Mucosa of rectum (tissue), 2 donors: ENCODE results near the gene TRIM38.
"Not testable (repeated sequence)": the region's sequence is repeated elsewhere in the genome, so short reads cannot be mapped to it uniquely, and the experiment has no call there.

Experiments used
- H3K27ac ChIP-seq, 2 donors: one replicate each; pipeline ENCODE4 v1.7.0; 2013; ENCODE audit warnings: inconsistent platforms in 2 of 2, low read depth in 2 of 2, low read length in 2 of 2
- H3K27me3 ChIP-seq, 2 donors: one replicate each; pipeline ENCODE4 v1.7.0; 2013; ENCODE audit warnings: low read length in 2 of 2; ENCODE audit not compliant: control insufficient read depth in 2 of 2, insufficient read depth in 2 of 2
- H3K36me3 ChIP-seq, 2 donors: one replicate each; pipeline ENCODE4 v1.7.0; 2013; ENCODE audit warnings: low read length in 2 of 2; ENCODE audit not compliant: control insufficient read depth in 2 of 2, insufficient read depth in 2 of 2
- H3K4me1 ChIP-seq, 2 donors: one replicate each; pipeline ENCODE4 v1.7.0; 2013; ENCODE audit warnings: low read length in 2 of 2, mild to moderate bottlenecking in 1 of 2; ENCODE audit not compliant: control insufficient read depth in 2 of 2, insufficient read depth in 2 of 2
- H3K4me3 ChIP-seq, 2 donors: one replicate each; pipeline ENCODE4 v1.7.0; 2013; ENCODE audit warnings: low read length in 2 of 2
- H3K9ac ChIP-seq, 2 donors: one replicate each; pipeline ENCODE4 v1.7.0; 2013; ENCODE audit warnings: low read length in 2 of 2, low read depth in 1 of 2, mild to moderate bottlenecking in 1 of 2
- H3K9me3 ChIP-seq, 2 donors: one replicate each; pipeline ENCODE4 v1.7.0; 2013; ENCODE audit warnings: low read length in 2 of 2; ENCODE audit not compliant: control insufficient read depth in 2 of 2
- donor health status: healthy.
- donor health status: Normal muscosa, but diverticular disease.

Gene TRIM38

GRCh38 chr6:25927178-25927577 is 35.4 kb upstream of the TRIM38 start:
- H3K4me3 ChIP-seq, result no peak overlapping the region
- no peak overlapping the region for H3K9ac ChIP-seq
- no peaks in the 10 kb centered on the region for H3K27me3 ChIP-seq
- no peaks in the 10 kb centered on the region for H3K4me1 ChIP-seq
- no peaks in the 10 kb centered on the region for H3K36me3 ChIP-seq
- H3K27ac ChIP-seq, result no peak overlapping the region
- H3K9me3 ChIP-seq, result no peaks in the 10 kb centered on the region

- H3K9ac ChIP-seq, result no peak overlapping the region
- H3K27ac ChIP-seq, result no peak overlapping the region
- no peaks in the 10 kb centered on the region for H3K4me1 ChIP-seq
- no peaks in the 10 kb centered on the region for H3K9me3 ChIP-seq
- no peak overlapping the region for H3K4me3 ChIP-seq
- no peaks in the 10 kb centered on the region for H3K27me3 ChIP-seq
- no peaks in the 10 kb centered on the region for H3K36me3 ChIP-seq
These were observed 34.8 kb upstream of the TRIM38 start for GRCh38 chr6:25927756-25928216.

- H3K27ac ChIP-seq, result no peak overlapping the region
- H3K4me3 ChIP-seq, result no peak overlapping the region
- no peak overlapping the region for H3K9ac ChIP-seq
- no peaks in the 10 kb centered on the region for H3K4me1 ChIP-seq
- H3K36me3 ChIP-seq, result no peaks in the 10 kb centered on the region
- H3K9me3 ChIP-seq, result no peaks in the 10 kb centered on the region
- no peaks in the 10 kb centered on the region for H3K27me3 ChIP-seq
These were observed 33.9 kb upstream of the TRIM38 start for GRCh38 chr6:25928562-25929324.

- H3K4me1 ChIP-seq, H3K27ac ChIP-seq, H3K4me3 ChIP-seq, H3K27me3 ChIP-seq, H3K9ac ChIP-seq, H3K36me3 ChIP-seq, H3K9me3 ChIP-seq: not testable (repeated sequence)
These were observed 32.8 kb upstream of the TRIM38 start for GRCh38 chr6:25929785-25930184.

GRCh38 chr6:25930532-25931410 is 31.8 kb upstream of the TRIM38 start, which contains the start of gene SLC17A2:
TSS of gene SLC17A2 (minus strand) at chr6:25930691. CDS start at chr6:25925796, 4,895 bp downstream.
- Histone ChIP-seq H3K9me3 (no peaks in the 10 kb centered on the region), H3K36me3 (no peaks in the 10 kb centered on the region), H3K4me3 (no peak within 1 kb of the TSS), H3K9ac (no peak within 1 kb of the TSS), H3K27ac (no peak within 1 kb of the TSS), H3K4me1 (no peaks in the 10 kb centered on the region), H3K27me3 (no peaks in the 10 kb centered on the region)

GRCh38 chr6:25931411-25931709 is 31.2 kb upstream of the TRIM38 start:
- Histone ChIP-seq H3K9ac (no peak overlapping the region), H3K4me1 (no peaks in the 10 kb centered on the region), H3K27ac (no peak overlapping the region), H3K36me3 (no peaks in the 10 kb centered on the region), H3K9me3 (no peaks in the 10 kb centered on the region), H3K27me3 (no peaks in the 10 kb centered on the region), H3K4me3 (no peak overlapping the region)

- H3K36me3 ChIP-seq, result no peaks in the 10 kb centered on the region
- H3K9ac ChIP-seq, result no peak overlapping the region
- no peak overlapping the region for H3K27ac ChIP-seq
- H3K9me3 ChIP-seq, result no peaks in the 10 kb centered on the region
- H3K4me1 ChIP-seq, result no peaks in the 10 kb centered on the region
- H3K4me3 ChIP-seq, result no peak overlapping the region
- H3K27me3 ChIP-seq, result no peaks in the 10 kb centered on the region
These were observed 28.4 kb upstream of the TRIM38 start for GRCh38 chr6:25934156-25934555.

GRCh38 chr6:25934735-25935313 is 27.8 kb upstream of the TRIM38 start:
- no peaks in the 10 kb centered on the region for H3K36me3 ChIP-seq
- H3K27ac ChIP-seq, result no peak overlapping the region
- no peak overlapping the region for H3K4me3 ChIP-seq
- no peaks in the 10 kb centered on the region for H3K9me3 ChIP-seq
- no peak overlapping the region for H3K9ac ChIP-seq
- H3K4me1 ChIP-seq, result no peaks in the 10 kb centered on the region
- no peaks in the 10 kb centered on the region for H3K27me3 ChIP-seq

- no peaks in the 10 kb centered on the region for H3K9me3 ChIP-seq
- no peak overlapping the region for H3K4me3 ChIP-seq
- H3K27me3 ChIP-seq, result no peaks in the 10 kb centered on the region
- H3K4me1 ChIP-seq, result no peaks in the 10 kb centered on the region
- no peaks in the 10 kb centered on the region for H3K36me3 ChIP-seq
- no peak overlapping the region for H3K9ac ChIP-seq
- H3K27ac ChIP-seq, result no peak overlapping the region
These were observed 26.6 kb upstream of the TRIM38 start for GRCh38 chr6:25935953-25936352.

GRCh38 chr6:25939593-25939992 is 23.0 kb upstream of the TRIM38 start:
- Histone ChIP-seq H3K4me3 (no peak overlapping the region), H3K9me3 (no peaks in the 10 kb centered on the region), H3K36me3 (no peaks in the 10 kb centered on the region), H3K27ac (no peak overlapping the region), H3K4me1 (no peaks in the 10 kb centered on the region), H3K9ac (no peak overlapping the region), H3K27me3 (no peaks in the 10 kb centered on the region)
